Prostate gland (tissue), 2 donors: Measurements from ENCODE around the gene GMDS.

Source experiments
- POLR2A ChIP-seq: fragments of 450-650 bp; IDR thresholded peaks from one replicate; pipeline ENCODE4 v1.6.1; 2016; ENCODE audit warnings: antibody characterized with exemption, mild to moderate bottlenecking
- POLR2AphosphoS5 ChIP-seq: sonication (generic); formaldehyde crosslinking; IDR thresholded peaks from one replicate; pipeline ENCODE4 v1.6.1; 2017; ENCODE audit warnings: antibody characterized with exemption
- TF ChIP-seq, protein P1 (sequence below), 4 experiments: fragments of 200-600 bp in 2 of 4; fragments of 450-650 bp in 2 of 4; sonication (generic) in 2 of 4; IDR thresholded peaks; 1 replicate in 3 of 4; 2 replicates in 1 of 4; pipeline ENCODE4 v1.5.1; 2016 to 2019; ENCODE audit warnings: antibody characterized with exemption in 4 of 4, mild to moderate bottlenecking in 2 of 4, moderate library complexity in 2 of 4

DNA sequence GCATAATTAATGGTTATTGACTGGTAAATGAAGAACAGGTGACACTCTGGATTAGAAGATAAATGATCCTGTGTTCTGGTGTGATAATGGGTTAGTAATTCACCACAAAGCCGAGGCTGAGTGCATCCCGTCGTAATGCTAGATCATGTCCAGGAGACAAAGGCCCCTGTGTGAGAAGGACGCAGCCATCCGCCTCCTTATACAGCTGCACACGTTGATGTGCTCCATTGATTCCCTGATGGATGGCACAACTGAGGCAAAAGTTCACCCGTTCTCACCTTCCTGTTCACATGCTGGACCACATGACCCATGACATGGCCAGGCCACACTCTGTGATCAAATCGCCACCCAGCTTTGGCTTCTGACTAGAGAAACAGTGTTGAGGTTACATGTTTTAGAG, 499.6 kb downstream of the GMDS start:
- TF ChIP-seq POLR2A (no peak), POLR2AphosphoS5 (no peak)
- TF ChIP-seq, protein P1, sequence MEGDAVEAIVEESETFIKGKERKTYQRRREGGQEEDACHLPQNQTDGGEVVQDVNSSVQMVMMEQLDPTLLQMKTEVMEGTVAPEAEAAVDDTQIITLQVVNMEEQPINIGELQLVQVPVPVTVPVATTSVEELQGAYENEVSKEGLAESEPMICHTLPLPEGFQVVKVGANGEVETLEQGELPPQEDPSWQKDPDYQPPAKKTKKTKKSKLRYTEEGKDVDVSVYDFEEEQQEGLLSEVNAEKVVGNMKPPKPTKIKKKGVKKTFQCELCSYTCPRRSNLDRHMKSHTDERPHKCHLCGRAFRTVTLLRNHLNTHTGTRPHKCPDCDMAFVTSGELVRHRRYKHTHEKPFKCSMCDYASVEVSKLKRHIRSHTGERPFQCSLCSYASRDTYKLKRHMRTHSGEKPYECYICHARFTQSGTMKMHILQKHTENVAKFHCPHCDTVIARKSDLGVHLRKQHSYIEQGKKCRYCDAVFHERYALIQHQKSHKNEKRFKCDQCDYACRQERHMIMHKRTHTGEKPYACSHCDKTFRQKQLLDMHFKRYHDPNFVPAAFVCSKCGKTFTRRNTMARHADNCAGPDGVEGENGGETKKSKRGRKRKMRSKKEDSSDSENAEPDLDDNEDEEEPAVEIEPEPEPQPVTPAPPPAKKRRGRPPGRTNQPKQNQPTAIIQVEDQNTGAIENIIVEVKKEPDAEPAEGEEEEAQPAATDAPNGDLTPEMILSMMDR (IDR thresholded peaks at IDR 0.05): no peak
